Measurements from ENCODE around the gene MCM7. TPM values are rescaled to one million over a fixed set of nuclear protein-coding genes. Genes with fewer than 3 reads are reported as not detected.

The MCM7 gene
- total and polyA plus RNA-seq, 2 donors (not counting 1 experiment from before 2014, with no cell fraction given): 24.4 to 34.3 TPM

- no peaks in the 10 kb centered on the region for H3K9me3 ChIP-seq (ENCODE audit: control insufficient read depth, insufficient read depth, low read depth, low read length)
- H3K27me3 ChIP-seq (ENCODE audit: control insufficient read depth, insufficient read depth, low read length): no peaks in the 10 kb centered on the region
- H2AFZ ChIP-seq (ENCODE audit: low read length): peak overlapping the region; percentile 97
- no peaks in the 10 kb centered on the region for H4K20me1 ChIP-seq (ENCODE audit: control insufficient read depth, extremely low read depth, insufficient read depth, low read length)
- peak overlapping the region; percentile 63 for H3K9ac ChIP-seq (ENCODE audit: insufficient read depth, low read length)
- peaks cover 16% of the 10 kb centered on the region for H3K79me2 ChIP-seq (ENCODE audit: control insufficient read depth, insufficient read depth, low read length)
- TF ChIP-seq CTCF (conservative IDR thresholded peaks at IDR 0.05 in 1 of 2, IDR thresholded peaks at IDR 0.05 in 1 of 2; ENCODE audit: low read depth in 1 of 2, low read length in 2 of 2): no peak
- no peak for TF ChIP-seq EZH2 (IDR thresholded peaks at IDR 0.05; ENCODE audit: low read length, missing control alignments)
- no peak for DNase-seq (ENCODE audit: low read depth in 2 of 2)
- H3K4me3 ChIP-seq (replicated peaks in 1 of 4; ENCODE audit: control extremely low read depth in 1 of 4, insufficient read depth in 1 of 4, low read depth in 3 of 4, low read length in 4 of 4): peak overlapping the region; percentile 79 to 98 (median 94)
- peak overlapping the region; percentile 88 for H3K4me2 ChIP-seq (ENCODE audit: extremely low read depth, insufficient read depth, low read length)
- peaks cover 3% of the 10 kb centered on the region for H3K4me1 ChIP-seq (ENCODE audit: control insufficient read depth, extremely low read depth, insufficient read depth, low read length)
- peak overlapping the region; percentile 89 for H3K27ac ChIP-seq (ENCODE audit: insufficient read depth, low read length)
- H3K36me3 ChIP-seq (ENCODE audit: control insufficient read depth, insufficient read depth, low read length): peaks cover 5% of the 10 kb centered on the region
These were observed 17.3 kb upstream of the MCM7 start for GRCh38 chr7:100118388-100119071.

DNA sequence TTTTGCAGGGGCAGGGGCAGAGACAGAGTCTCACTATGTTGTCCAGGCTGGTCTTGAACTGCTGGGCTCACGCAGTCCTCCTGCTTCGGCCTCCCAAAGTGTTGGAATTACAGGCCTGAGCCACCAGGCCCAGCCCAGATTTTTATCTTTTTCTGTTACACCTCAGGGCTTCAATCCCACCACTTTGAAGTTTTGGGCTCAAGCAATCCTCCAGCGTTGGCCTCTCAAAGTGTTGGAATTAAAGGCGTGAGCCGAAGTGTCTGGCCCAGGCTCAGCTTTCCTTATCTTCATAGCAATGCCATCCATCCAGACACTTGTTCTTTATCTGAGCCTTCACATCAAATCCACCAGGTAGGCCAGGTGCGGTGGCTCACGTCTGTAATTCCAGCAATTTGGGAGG is 13.8 kb upstream of the MCM7 start:
- H3K4me3 ChIP-seq (replicated peaks in 1 of 4; ENCODE audit: control extremely low read depth in 1 of 4, insufficient read depth in 1 of 4, low read depth in 3 of 4, low read length in 4 of 4): no peak overlapping the region
- H3K9me3 ChIP-seq (ENCODE audit: control insufficient read depth, insufficient read depth, low read depth, low read length): no peaks in the 10 kb centered on the region
- H4K20me1 ChIP-seq (ENCODE audit: control insufficient read depth, extremely low read depth, insufficient read depth, low read length): no peaks in the 10 kb centered on the region
- H3K9ac ChIP-seq (ENCODE audit: insufficient read depth, low read length): no peak overlapping the region
- H3K4me1 ChIP-seq (ENCODE audit: control insufficient read depth, extremely low read depth, insufficient read depth, low read length): no peaks in the 10 kb centered on the region
- H3K27me3 ChIP-seq (ENCODE audit: control insufficient read depth, insufficient read depth, low read length): no peaks in the 10 kb centered on the region
- no peak for DNase-seq (ENCODE audit: low read depth in 2 of 2)
- H2AFZ ChIP-seq (ENCODE audit: low read length): no peak overlapping the region
- peaks cover 9% of the 10 kb centered on the region for H3K79me2 ChIP-seq (ENCODE audit: control insufficient read depth, insufficient read depth, low read length)
- H3K27ac ChIP-seq (ENCODE audit: insufficient read depth, low read length): no peak overlapping the region
- H3K36me3 ChIP-seq (ENCODE audit: control insufficient read depth, insufficient read depth, low read length): peaks cover 17% of the 10 kb centered on the region
- H3K4me2 ChIP-seq (ENCODE audit: extremely low read depth, insufficient read depth, low read length): no peak overlapping the region
- TF ChIP-seq CTCF (conservative IDR thresholded peaks at IDR 0.05 in 1 of 2, IDR thresholded peaks at IDR 0.05 in 1 of 2; ENCODE audit: low read depth in 1 of 2, low read length in 2 of 2): no peak

DNA sequence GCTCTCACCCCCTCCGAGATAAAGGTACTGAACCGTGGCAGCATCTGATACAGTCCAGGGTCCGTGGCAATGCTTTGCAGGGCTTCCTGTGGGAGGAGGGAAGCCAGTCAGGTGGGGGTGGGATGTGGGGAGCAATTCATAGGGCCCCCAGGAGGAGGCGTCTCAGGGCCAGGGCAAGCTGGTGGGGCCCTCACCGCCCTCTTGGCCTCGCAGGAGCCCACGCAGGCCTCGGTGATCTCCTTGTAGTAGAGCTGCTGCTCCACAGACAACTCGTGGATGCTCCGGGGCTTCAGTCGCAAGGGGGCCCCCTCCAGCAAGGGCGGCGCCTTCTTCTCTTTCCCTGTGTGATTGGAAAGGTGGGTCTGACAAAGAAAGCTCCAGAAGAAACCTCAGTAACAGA is 10.7 kb upstream of the MCM7 start:
- H3K9ac ChIP-seq (ENCODE audit: insufficient read depth, low read length): no peak overlapping the region
- no peaks in the 10 kb centered on the region for H3K9me3 ChIP-seq (ENCODE audit: control insufficient read depth, insufficient read depth, low read depth, low read length)
- H3K79me2 ChIP-seq (ENCODE audit: control insufficient read depth, insufficient read depth, low read length): no peaks in the 10 kb centered on the region
- no peaks in the 10 kb centered on the region for H4K20me1 ChIP-seq (ENCODE audit: control insufficient read depth, extremely low read depth, insufficient read depth, low read length)
- TF ChIP-seq EZH2 (IDR thresholded peaks at IDR 0.05; ENCODE audit: low read length, missing control alignments): no peak
- TF ChIP-seq CTCF (conservative IDR thresholded peaks at IDR 0.05 in 1 of 2, IDR thresholded peaks at IDR 0.05 in 1 of 2; ENCODE audit: low read depth in 1 of 2, low read length in 2 of 2): no peak
- no peak for DNase-seq (ENCODE audit: low read depth in 2 of 2)
- H3K36me3 ChIP-seq (ENCODE audit: control insufficient read depth, insufficient read depth, low read length): peaks cover 33% of the 10 kb centered on the region
- no peak overlapping the region for H3K27ac ChIP-seq (ENCODE audit: insufficient read depth, low read length)
- H3K27me3 ChIP-seq (ENCODE audit: control insufficient read depth, insufficient read depth, low read length): no peaks in the 10 kb centered on the region
- no peak overlapping the region for H2AFZ ChIP-seq (ENCODE audit: low read length)
- no peak overlapping the region for H3K4me3 ChIP-seq (replicated peaks in 1 of 4; ENCODE audit: control extremely low read depth in 1 of 4, insufficient read depth in 1 of 4, low read depth in 3 of 4, low read length in 4 of 4)
- H3K4me1 ChIP-seq (ENCODE audit: control insufficient read depth, extremely low read depth, insufficient read depth, low read length): no peaks in the 10 kb centered on the region
- no peak overlapping the region for H3K4me2 ChIP-seq (ENCODE audit: extremely low read depth, insufficient read depth, low read length)

Measured in fibroblast of lung (primary cell).